ENCODE results near the gene TBC1D1. TPM values are rescaled to one million over a fixed set of nuclear protein-coding genes. Genes with fewer than 3 reads are reported as not detected.

The TBC1D1 gene
- total and polyA plus RNA-seq, 12 donors = 85.4 to 153 (median 106) TPM

DNA sequence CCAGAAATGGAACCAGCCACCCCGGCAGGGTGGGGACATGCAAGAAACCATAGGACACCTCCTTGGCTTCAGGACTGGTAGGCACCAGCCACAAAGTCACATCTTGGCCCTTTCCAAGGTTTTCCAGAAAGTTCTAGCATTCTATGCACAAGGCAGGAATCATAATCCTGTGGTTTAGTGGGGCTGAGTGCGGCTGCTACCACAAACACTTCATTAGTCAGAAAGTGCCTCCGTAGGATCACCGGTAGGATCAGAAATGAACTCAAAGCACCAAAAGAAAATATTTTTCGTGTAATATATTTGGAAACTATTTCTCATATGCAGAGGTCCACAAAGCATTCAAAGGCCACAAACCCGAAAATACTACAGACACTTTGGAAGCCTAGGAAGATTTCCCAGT is 261.0 kb downstream of the TBC1D1 start:
- Histone ChIP-seq H3K4me3 (no peak overlapping the region), H3K27ac (no peak overlapping the region), H3K36me3 (no peaks in the 10 kb centered on the region), H3K4me1 (peaks cover 7 to 60% (median 28%) of the 10 kb centered on the region in 9 donors), H3K9me3 (no peaks in the 10 kb centered on the region), H3K27me3 (no peaks in the 10 kb centered on the region)
- 91% methylated on average over 6 of the region's 6 CpGs for WGBS, 2 donors
- TF ChIP-seq, protein P1, sequence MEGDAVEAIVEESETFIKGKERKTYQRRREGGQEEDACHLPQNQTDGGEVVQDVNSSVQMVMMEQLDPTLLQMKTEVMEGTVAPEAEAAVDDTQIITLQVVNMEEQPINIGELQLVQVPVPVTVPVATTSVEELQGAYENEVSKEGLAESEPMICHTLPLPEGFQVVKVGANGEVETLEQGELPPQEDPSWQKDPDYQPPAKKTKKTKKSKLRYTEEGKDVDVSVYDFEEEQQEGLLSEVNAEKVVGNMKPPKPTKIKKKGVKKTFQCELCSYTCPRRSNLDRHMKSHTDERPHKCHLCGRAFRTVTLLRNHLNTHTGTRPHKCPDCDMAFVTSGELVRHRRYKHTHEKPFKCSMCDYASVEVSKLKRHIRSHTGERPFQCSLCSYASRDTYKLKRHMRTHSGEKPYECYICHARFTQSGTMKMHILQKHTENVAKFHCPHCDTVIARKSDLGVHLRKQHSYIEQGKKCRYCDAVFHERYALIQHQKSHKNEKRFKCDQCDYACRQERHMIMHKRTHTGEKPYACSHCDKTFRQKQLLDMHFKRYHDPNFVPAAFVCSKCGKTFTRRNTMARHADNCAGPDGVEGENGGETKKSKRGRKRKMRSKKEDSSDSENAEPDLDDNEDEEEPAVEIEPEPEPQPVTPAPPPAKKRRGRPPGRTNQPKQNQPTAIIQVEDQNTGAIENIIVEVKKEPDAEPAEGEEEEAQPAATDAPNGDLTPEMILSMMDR (IDR thresholded peaks at IDR 0.05) = no peak
- DNase-seq (no peak), ATAC-seq (no peak)
- intact Hi-C loops (cut with DNase I) = no loop called here

DNA sequence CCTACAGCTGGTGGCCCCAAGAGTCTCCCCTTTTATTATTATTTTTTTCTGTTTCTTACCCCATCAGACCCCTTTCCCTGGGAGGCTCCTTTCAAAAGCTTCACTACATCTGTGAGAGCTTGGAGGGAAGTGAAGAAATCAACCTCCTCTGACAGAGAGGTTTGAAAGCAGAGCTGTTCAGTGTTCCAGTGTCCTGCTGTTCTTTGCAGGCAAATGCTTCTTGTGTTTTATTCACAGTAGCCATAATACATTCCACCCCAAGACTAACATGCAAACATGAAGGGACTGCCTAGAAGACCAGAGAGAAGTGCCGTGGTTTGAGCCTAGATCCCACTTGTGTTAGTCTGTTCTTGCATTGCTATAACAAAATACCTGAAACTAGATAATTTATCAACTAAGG is 261.4 kb downstream of the TBC1D1 start:
- intact Hi-C loops (cut with DNase I) = no loop called here
- no peaks in the 10 kb centered on the region for H3K9me3 ChIP-seq

DNA sequence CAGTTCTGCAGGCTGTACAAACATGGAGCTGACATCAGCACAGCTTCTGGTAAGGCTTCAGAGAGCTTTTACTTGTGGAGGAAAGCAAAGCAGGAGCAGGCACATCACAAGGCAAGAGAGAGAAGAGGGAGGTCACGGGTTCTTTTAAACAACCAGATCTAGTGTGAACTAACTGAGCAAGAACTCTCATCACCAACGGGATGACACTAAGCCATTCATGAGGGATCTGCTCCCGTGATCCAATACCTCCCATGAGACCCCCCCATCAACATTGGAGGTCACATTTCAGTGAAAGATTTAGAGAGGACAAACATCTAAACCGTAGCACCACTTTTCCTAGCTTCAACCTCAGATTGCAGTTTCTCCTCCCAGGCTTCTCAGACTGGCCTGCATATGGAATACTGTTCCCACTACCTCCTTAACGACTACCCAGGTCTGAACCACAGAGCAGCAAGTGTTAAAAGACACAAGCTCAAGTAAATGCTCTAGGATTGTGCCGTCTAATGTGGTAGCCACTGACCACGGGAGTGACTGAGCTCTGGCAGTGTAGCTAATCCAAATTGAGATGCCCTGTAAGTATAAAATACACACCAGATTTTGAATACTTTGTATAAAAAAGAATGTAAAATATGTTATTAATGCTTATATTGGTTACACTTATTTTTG is 262.0 kb downstream of the TBC1D1 start:
- Histone ChIP-seq H3K4me3 (no peak overlapping the region), H3K27ac (no peak overlapping the region), H3K4me1 (peaks cover 7 to 70% (median 28%) of the 10 kb centered on the region in 9 donors), H3K27me3 (no peaks in the 10 kb centered on the region), H3K36me3 (no peaks in the 10 kb centered on the region), H3K9me3 (no peaks in the 10 kb centered on the region)
- TF ChIP-seq, protein P1 (IDR thresholded peaks at IDR 0.05) = no peak
- 84 to 86% methylated on average over 7 of the region's 7 CpGs for WGBS, 2 donors
- ATAC-seq (no peak), DNase-seq (no peak)
- intact Hi-C loops (cut with DNase I) = no loop called here

More for the DNA sequence above, 261.4 kb downstream of the TBC1D1 start:
- H3K4me3 ChIP-seq = no peak overlapping the region
- ATAC-seq = no peak
- H3K4me1 ChIP-seq = peaks cover 7 to 64% (median 28%) of the 10 kb centered on the region in 9 donors
- TF ChIP-seq, protein P1 (IDR thresholded peaks at IDR 0.05) = no peak
- no peaks in the 10 kb centered on the region for H3K36me3 ChIP-seq
- WGBS, 2 donors = 93 to 95% methylated on average over 1 of the region's 1 CpG
- H3K27ac ChIP-seq = no peak overlapping the region
- no peaks in the 10 kb centered on the region for H3K27me3 ChIP-seq
- no peak for DNase-seq

DNA sequence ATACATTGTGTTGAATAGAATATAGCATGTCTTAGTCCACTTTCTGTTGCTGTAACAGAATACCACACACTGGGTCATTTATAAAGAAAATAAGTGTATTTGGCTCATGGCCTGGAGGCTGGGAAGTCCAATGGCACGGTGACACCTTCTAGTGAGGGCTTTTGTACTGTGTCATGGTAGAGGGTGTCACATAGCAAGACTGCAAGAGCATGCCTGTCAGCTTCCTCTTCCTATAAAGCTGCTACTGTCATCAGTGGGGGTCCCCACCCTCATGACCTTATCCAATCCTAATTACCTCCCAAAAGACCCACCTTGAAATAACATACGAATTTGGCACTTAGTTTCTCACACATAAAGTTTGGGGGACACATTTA is 262.5 kb downstream of the TBC1D1 start:
- no peak overlapping the region for H3K4me3 ChIP-seq
- peaks cover 7 to 72% (median 31%) of the 10 kb centered on the region in 9 donors for H3K4me1 ChIP-seq
- no peak for ATAC-seq
- TF ChIP-seq, protein P1 (IDR thresholded peaks at IDR 0.05) = no peak
- intact Hi-C loops (cut with DNase I) = no loop called here
- no peaks in the 10 kb centered on the region for H3K36me3 ChIP-seq
- 66 to 80% methylated on average over 2 of the region's 2 CpGs for WGBS, 2 donors
- H3K27ac ChIP-seq = no peak overlapping the region
- H3K9me3 ChIP-seq = no peaks in the 10 kb centered on the region
- H3K27me3 ChIP-seq = no peaks in the 10 kb centered on the region
- DNase-seq = no peak
